GM12878 (cell line): ENCODE measurements around the gene TBCB.

Experiments
- EZH2 ChIP-seq: IDR thresholded peaks from 2 replicates; pipeline ENCODE4 v1.6.1; 2012; ENCODE audit warnings: low read depth, mild to moderate bottlenecking, control low read depth, inconsistent platforms, low read length, borderline replicate concordance; ENCODE audit not compliant: control insufficient read depth
- ZNF592 ChIP-seq: fragments of 450-650 bp; IDR thresholded peaks from 2 replicates; pipeline ENCODE4 v1.6.1; 2017; ENCODE audit warnings: mild to moderate bottlenecking, moderate library complexity

GRCh38 chr19:36152019-36152351 is 36.7 kb downstream of the TBCB start:
- TF ChIP-seq ZNF592 (no peak), EZH2 (no peak)
